ENCODE results near the gene TRIM21. TPM values are rescaled to one million over a fixed set of nuclear protein-coding genes. Genes with fewer than 3 reads are reported as not detected.
"Not testable (repeated sequence)": the region's sequence is repeated elsewhere in the genome, so short reads cannot be mapped to it uniquely, and the experiment has no call there.

TRIM21 gene
- total RNA-seq, 1 donor = 20.3 TPM

- no peak overlapping the region for H3K4me3 ChIP-seq (ENCODE audit: low read depth, low read length)
- no peak for TF ChIP-seq CTCF (IDR thresholded peaks at IDR 0.05; ENCODE audit: insufficient read depth, low read depth, low read length)
- no peak for DNase-seq (ENCODE audit: low read depth)
Observed at GRCh38 chr11:4370166-4370565, 23.3 kb downstream of the TRIM21 start.

- H3K4me3 ChIP-seq (ENCODE audit: low read depth, low read length) = no peak within 1 kb of the TSS
- DNase-seq (ENCODE audit: low read depth) = no peak
- TF ChIP-seq CTCF (IDR thresholded peaks at IDR 0.05; ENCODE audit: insufficient read depth, low read depth, low read length) = no peak
Observed at GRCh38 chr11:4368286-4368685, 25.2 kb downstream of the TRIM21 start, which contains the start of gene OR52B4. OR52B4 (minus strand) TSS chr11:4368386; CDS start chr11:4368295, 91 bp downstream.

GRCh38 chr11:4348142-4348541 is 45.4 kb downstream of the TRIM21 start:
- not testable (repeated sequence) for DNase-seq (ENCODE audit: low read depth); H3K4me3 ChIP-seq (ENCODE audit: low read depth, low read length)

GRCh38 chr11:4345366-4345765 is 48.1 kb downstream of the TRIM21 start:
- H3K4me3 ChIP-seq (ENCODE audit: low read depth, low read length) = not testable (repeated sequence)

More at GRCh38 chr11:4345366-4345765, 48.1 kb downstream of the TRIM21 start:
- DNase-seq (ENCODE audit: low read depth) = not testable (repeated sequence)

Other genes with a start within 250 kb of the TRIM21 start
- gene OR52B4, start 25.3 kb downstream of the TRIM21 start, total RNA-seq = not detected in 2 replicates
- gene OR52K2, start 55.6 kb upstream of the TRIM21 start, total RNA-seq = not detected in 2 replicates
- not detected in 2 replicates for gene OR52K1, start 88.9 kb upstream of the TRIM21 start, total RNA-seq
- not detected in 2 replicates for gene OR52M1, start 151.5 kb upstream of the TRIM21 start, total RNA-seq
- not detected in 2 replicates for gene OR52I2, start 188.0 kb upstream of the TRIM21 start, total RNA-seq
- under 0.01 TPM in 1 of 2 replicates, not detected in the other for gene OR52I1, start 200.3 kb upstream of the TRIM21 start, total RNA-seq
- 9.3 and 12.1 TPM in 2 replicates for gene TRIM68, start 214.5 kb upstream of the TRIM21 start, total RNA-seq
- gene OR51D1, start 243.8 kb upstream of the TRIM21 start, total RNA-seq = not detected in 2 replicates

Data from fibroblast of villous mesenchyme (primary cell).